Heart right ventricle (tissue), 16 donors: ENCODE data around the gene CLDND1. TPM values are rescaled to one million over a fixed set of nuclear protein-coding genes. Genes with fewer than 3 reads are reported as not detected.

Source experiments
- ATAC-seq, 8 donors: fragments of 200-7000 bp; cut with Tn5 transposase; one replicate each; pipeline ENCODE4 v1.9.1; 2020; ENCODE audit warnings: mild to moderate bottlenecking in 8 of 8, moderate library complexity in 8 of 8, moderate number of reproducible peaks in 1 of 8
- DNase-seq, 2 donors: peaks; one replicate each; pipeline ENCODE4 v3.0.0-alpha.2; 2020
- H3K27ac ChIP-seq, 10 donors: fragments of 200-600 bp; sonication (generic) in 2 of 10; one replicate each; pipeline versions ENCODE4 v1.5.0 to v1.8.0; 2020 to 2022; ENCODE audit warnings: mild to moderate bottlenecking in 3 of 10
- H3K27me3 ChIP-seq, 7 donors: fragments of 200-600 bp; one replicate each; pipeline ENCODE4 v1.8.0; 2021 to 2022; ENCODE audit warnings: mild to moderate bottlenecking in 2 of 7
- H3K36me3 ChIP-seq, 9 donors: fragments of 200-600 bp; sonication (generic) in 1 of 9; one replicate each; pipeline versions ENCODE4 v1.5.0 to v1.8.0; 2020 to 2022; ENCODE audit warnings: mild to moderate bottlenecking in 2 of 9
- H3K4me1 ChIP-seq, 9 donors: fragments of 200-600 bp; sonication (generic) in 1 of 9; one replicate each; pipeline versions ENCODE4 v1.5.0 to v1.8.0; 2020 to 2022; ENCODE audit warnings: mild to moderate bottlenecking in 4 of 9
- H3K4me3 ChIP-seq, 10 donors: fragments of 200-600 bp; sonication (generic) in 2 of 10; one replicate each; pipeline versions ENCODE4 v1.5.0 to v1.8.0; 2020 to 2022; ENCODE audit warnings: mild to moderate bottlenecking in 7 of 10, moderate library complexity in 2 of 10
- H3K9me3 ChIP-seq, 11 donors: fragments of 200-600 bp in 10 of 11; sonication (generic) in 2 of 11; one replicate each; pipeline versions ENCODE4 v1.5.0 to v1.8.0; 2013 to 2022; ENCODE audit warnings: mild to moderate bottlenecking in 2 of 11, control low read depth in 1 of 11, moderate library complexity in 1 of 11
- WGBS, 2 donors: extraction: QIAGEN DNeasy Blood & Tissue Kit; methylation state at CpG; one replicate each; pipeline ENCODE4 v1.1.7; 2013; ENCODE audit warnings: inconsistent platforms in 1 of 2; 5-methylcytosine and 5-hydroxymethylcytosine counted together
- intact Hi-C, 10 donors: fragments of 100-400 bp; cut with DNase I; formaldehyde crosslinking; loops; one replicate each; pipeline versions ENCODE4 v1.11.1 to v1.14.2; 2022
- polyA plus RNA-seq, 2 donors: library from polyadenylated mRNA; stranded (reverse); fragments of 200-250 nt; gene quantifications; one replicate each; pipeline ENCODE4 v1.2.3, GENCODE V29; 2013
- total RNA-seq, 10 donors: library from RNA; stranded (reverse); fragmentation: NEBNext Ultra II Directional in 3 of 10; extraction: Animal tissue kit (Norgen Biotek cat#: 25700) in 3 of 10; gene quantifications; one replicate each; pipeline versions ENCODE4 v1.2.1 to v1.2.4, GENCODE V29; 2021 to 2023
- TF ChIP-seq, protein P1 (sequence below), 9 donors: fragments of 200-600 bp; sonication (generic) in 2 of 9; IDR thresholded peaks; one replicate each; pipeline versions ENCODE4 v1.5.0 to v1.8.0; 2021 to 2022; ENCODE audit warnings: antibody characterized with exemption in 9 of 9, mild to moderate bottlenecking in 5 of 9, moderate library complexity in 1 of 9
- donor health status: Arrhythmogenic right ventricular cardiomyopathy.
- donor health status: ischemic (EF 13 %, LVEDD 7.1; RV severe dilation, severe dysfunction).
- donor health status: healthy with polysubstance abuse.
- donor health status: DM: no; HTN: yes; CAD: no.
- donor health status: DM: no; HTN: no; CAD: no.
- donor health status: ischemic (EF 25% LVEDD 6.9; RV normal size, moderate dysfunction).
- donor health status: ischemic (EF 25% LVEDD 5.7; RV mildly dilated, moderate dysfunction).
- donor health status: healthy.
- donor health status: DM: yes; HTN: yes; CAD: no.
- donor health status: Ischemic cardiomyopathy.
- donor health status: ischemic (EF 35%, LVEDD 5.7; RV mildly dilated, moderate dysfunction).
- donor health status: nonischemic (EF 11% LVEDD 7.7; RV severe dilation, severe dysfunction).
- donor health status: DM: yes; HTN: yes; CAD: no.
- donor health status: PGD.
- donor health status: ischemic (EF 29% LVEDD 5.4; RV normal size, mild dysfunction).
- donor health status: nonischemic (EF 23%, LVEDD 6.1; RV moderate dilation, normal function).

Gene CLDND1
- total and polyA plus RNA-seq, 12 donors, result 55.6 to 99.9 (median 75.5) TPM

DNA sequence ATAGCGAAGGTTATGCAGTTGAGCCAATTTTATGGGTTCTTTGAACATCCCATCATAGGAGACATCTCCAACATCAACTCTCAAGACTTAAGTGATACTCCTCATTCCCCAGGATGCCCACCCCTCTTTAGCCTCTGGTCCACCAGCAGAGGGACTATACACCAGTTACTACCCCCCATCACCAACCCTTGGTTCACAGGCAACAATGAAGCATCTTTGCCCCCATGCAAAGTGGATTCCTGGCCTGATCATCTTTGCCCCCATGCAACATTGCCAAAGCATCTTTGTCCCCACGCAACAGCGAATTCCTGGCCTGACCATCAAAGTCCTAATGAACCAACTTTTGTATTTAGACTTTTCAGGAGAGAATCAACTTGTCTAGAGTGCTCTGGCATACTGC, 28.1 kb upstream of the CLDND1 start:
- 89 to 99% methylated on average over 3 of the region's 3 CpGs for WGBS, 2 donors
- TF ChIP-seq, protein P1, sequence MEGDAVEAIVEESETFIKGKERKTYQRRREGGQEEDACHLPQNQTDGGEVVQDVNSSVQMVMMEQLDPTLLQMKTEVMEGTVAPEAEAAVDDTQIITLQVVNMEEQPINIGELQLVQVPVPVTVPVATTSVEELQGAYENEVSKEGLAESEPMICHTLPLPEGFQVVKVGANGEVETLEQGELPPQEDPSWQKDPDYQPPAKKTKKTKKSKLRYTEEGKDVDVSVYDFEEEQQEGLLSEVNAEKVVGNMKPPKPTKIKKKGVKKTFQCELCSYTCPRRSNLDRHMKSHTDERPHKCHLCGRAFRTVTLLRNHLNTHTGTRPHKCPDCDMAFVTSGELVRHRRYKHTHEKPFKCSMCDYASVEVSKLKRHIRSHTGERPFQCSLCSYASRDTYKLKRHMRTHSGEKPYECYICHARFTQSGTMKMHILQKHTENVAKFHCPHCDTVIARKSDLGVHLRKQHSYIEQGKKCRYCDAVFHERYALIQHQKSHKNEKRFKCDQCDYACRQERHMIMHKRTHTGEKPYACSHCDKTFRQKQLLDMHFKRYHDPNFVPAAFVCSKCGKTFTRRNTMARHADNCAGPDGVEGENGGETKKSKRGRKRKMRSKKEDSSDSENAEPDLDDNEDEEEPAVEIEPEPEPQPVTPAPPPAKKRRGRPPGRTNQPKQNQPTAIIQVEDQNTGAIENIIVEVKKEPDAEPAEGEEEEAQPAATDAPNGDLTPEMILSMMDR (IDR thresholded peaks at IDR 0.05), result no peak
- no peaks in the 10 kb centered on the region for H3K36me3 ChIP-seq
- H3K27ac ChIP-seq, result no peak overlapping the region
- no peaks in the 10 kb centered on the region for H3K9me3 ChIP-seq
- DNase-seq (no peak), ATAC-seq (no peak)
- H3K4me1 ChIP-seq, result peaks cover 0 to 8% (median 0%) of the 10 kb centered on the region in 9 donors
- intact Hi-C loops, result no loop called here
- H3K27me3 ChIP-seq, result peaks cover 0 to 11% (median 4%) of the 10 kb centered on the region in 7 donors
- H3K4me3 ChIP-seq, result no peak overlapping the region

DNA sequence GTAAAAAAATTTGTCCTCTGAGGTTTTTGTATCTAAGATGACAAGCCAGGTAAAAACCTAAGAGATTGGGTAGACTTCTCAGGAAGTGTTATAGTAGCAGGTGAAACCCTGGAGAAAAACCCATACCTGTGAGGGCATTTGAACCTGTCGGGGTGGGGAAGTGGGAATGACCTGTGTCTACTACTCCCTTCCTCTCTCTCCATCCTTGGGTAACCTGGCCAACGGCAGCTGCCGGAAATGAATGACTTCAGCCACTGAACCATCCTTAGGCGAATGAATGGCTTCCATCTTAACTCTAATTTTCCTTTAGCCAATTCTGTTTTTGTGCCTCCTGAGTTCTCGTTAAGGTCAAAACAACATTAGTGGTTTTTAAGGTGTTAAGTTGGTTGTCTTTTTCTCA, 25.8 kb upstream of the CLDND1 start:
- intact Hi-C loops, result no loop called here
- Histone ChIP-seq H3K4me3 (no peak overlapping the region), H3K9me3 (no peaks in the 10 kb centered on the region), H3K4me1 (peaks cover 0 to 7% (median 0%) of the 10 kb centered on the region in 9 donors), H3K27ac (no peak overlapping the region), H3K27me3 (peaks cover 0 to 12% (median 4%) of the 10 kb centered on the region in 7 donors), H3K36me3 (no peaks in the 10 kb centered on the region)
- WGBS, 2 donors, result 77 to 88% methylated on average over 5 of the region's 5 CpGs
- TF ChIP-seq, protein P1 (IDR thresholded peaks at IDR 0.05), result no peak
- no peak for DNase-seq
- no peak for ATAC-seq

DNA sequence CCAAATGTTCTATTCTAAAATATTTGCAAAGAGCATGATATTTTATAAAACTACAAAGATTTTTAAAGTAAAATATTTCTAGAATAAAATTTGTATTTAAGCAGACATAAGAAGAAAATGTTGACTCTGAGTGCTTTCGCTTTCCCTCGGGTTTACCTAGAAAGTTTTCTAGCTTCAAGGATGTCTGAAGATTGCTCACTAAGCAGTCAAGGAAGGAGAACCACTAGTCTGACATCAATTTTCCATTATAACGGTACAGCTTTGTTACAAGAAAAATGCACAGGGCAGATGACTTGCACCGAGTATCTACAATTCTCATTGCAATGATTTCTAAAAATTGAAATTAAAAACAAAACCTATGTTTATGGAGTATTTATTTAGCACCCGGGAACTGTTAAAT, 23.2 kb upstream of the CLDND1 start:
- H3K36me3 ChIP-seq, result no peaks in the 10 kb centered on the region
- ATAC-seq, result no peak
- 79 to 85% methylated on average over 5 of the region's 5 CpGs for WGBS, 2 donors
- H3K27ac ChIP-seq, result no peak overlapping the region
- no peaks in the 10 kb centered on the region for H3K9me3 ChIP-seq
- H3K27me3 ChIP-seq, result peaks cover 0 to 12% (median 4%) of the 10 kb centered on the region in 7 donors
- intact Hi-C loops, result no loop called here
- no peak overlapping the region for H3K4me3 ChIP-seq
- DNase-seq, result no peak
- H3K4me1 ChIP-seq, result no peaks in the 10 kb centered on the region
- TF ChIP-seq, protein P1 (IDR thresholded peaks at IDR 0.05), result no peak

DNA sequence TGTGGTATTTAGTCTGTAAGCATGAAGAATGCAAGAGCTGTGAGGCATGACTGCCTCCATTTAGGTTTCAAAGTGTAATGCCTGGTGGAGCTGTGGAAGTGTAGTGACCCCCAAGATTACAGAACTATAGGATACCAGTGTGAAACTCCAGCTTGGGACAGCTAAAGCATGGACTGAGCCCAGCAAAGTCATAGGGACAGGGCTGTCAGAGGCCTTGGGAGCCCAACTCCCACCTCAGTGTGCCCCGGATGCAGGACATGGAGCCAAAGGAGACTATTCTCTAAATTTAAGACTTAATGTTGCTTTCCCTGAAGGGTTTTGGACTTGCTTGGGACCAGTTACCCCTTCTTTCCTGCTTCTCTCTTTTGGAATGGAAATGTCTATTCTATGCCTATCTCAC, 19.9 kb upstream of the CLDND1 start:
- H3K36me3 ChIP-seq, result no peaks in the 10 kb centered on the region
- H3K4me3 ChIP-seq, result no peak overlapping the region
- H3K27me3 ChIP-seq, result peaks cover 0 to 7% (median 0%) of the 10 kb centered on the region in 7 donors
- TF ChIP-seq, protein P1 (IDR thresholded peaks at IDR 0.05), result no peak
- no peak overlapping the region for H3K27ac ChIP-seq
- no peaks in the 10 kb centered on the region for H3K4me1 ChIP-seq
- H3K9me3 ChIP-seq, result no peaks in the 10 kb centered on the region
- WGBS, 2 donors, result 89 to 96% methylated on average over 1 of the region's 1 CpG
- DNase-seq, result no peak
- intact Hi-C loops, result no loop called here
- peak in 1 of 8 donors; percentile 28 for ATAC-seq
